WI38 (cell line): ENCODE results near the gene GOLIM4.

Experiments
- H3K4me3 ChIP-seq: 2 replicates; pipeline ENCODE4 v1.5.1; 2011; ENCODE audit warnings: low read depth, mild to moderate bottlenecking, control low read depth, low read length
- CTCF ChIP-seq: IDR thresholded peaks from 2 replicates; pipeline ENCODE4 v1.5.1; 2012; ENCODE audit warnings: low read depth, mild to moderate bottlenecking, control low read depth, low read length

Gene GOLIM4

GRCh38 chr3:168083906-168084305, 11.8 kb downstream of the GOLIM4 start:
- TF ChIP-seq CTCF: no peak
- H3K4me3 ChIP-seq: no peak overlapping the region

- no peak overlapping the region for H3K4me3 ChIP-seq
- TF ChIP-seq CTCF: no peak
These were observed 13.9 kb downstream of the GOLIM4 start for GRCh38 chr3:168081856-168082255.

GRCh38 chr3:168081171-168081771, 14.5 kb downstream of the GOLIM4 start:
- H3K4me3 ChIP-seq: no peak overlapping the region
- no peak for TF ChIP-seq CTCF

- H3K4me3 ChIP-seq: no peak overlapping the region
- no peak for TF ChIP-seq CTCF
These were observed 15.1 kb downstream of the GOLIM4 start for GRCh38 chr3:168080499-168081170.

- no peak for TF ChIP-seq CTCF
- no peak overlapping the region for H3K4me3 ChIP-seq
These were observed 15.7 kb downstream of the GOLIM4 start for GRCh38 chr3:168080022-168080421.

- no peak for TF ChIP-seq CTCF
- no peak overlapping the region for H3K4me3 ChIP-seq
These were observed 18.6 kb downstream of the GOLIM4 start for GRCh38 chr3:168077091-168077490.

GRCh38 chr3:168073842-168074605, 21.7 kb downstream of the GOLIM4 start:
- no peak for TF ChIP-seq CTCF
- no peak overlapping the region for H3K4me3 ChIP-seq
